Hindlimb muscle (tissue), 1 donor: ENCODE data around the gene DNAAF5. TPM values are rescaled to one million over a fixed set of nuclear protein-coding genes. Genes with fewer than 3 reads are reported as not detected.

Experiments used
- polyA plus RNA-seq: library from polyadenylated mRNA; unstranded; fragments of 120-200 nt; gene quantifications from one replicate; pipeline ENCODE4 v1.2.1, GENCODE V29; 2013; ENCODE audit not compliant: insufficient read length

Gene DNAAF5
- polyA plus RNA-seq, 1 donor: 31.6 TPM

Other genes starting within 250 kb of the DNAAF5 start
- gene PDGFA, start 206.9 kb upstream of the DNAAF5 start, polyA plus RNA-seq: 33.2 TPM
- gene PRKAR1B, start 582 bp downstream of the DNAAF5 start, polyA plus RNA-seq: 35.7 TPM
- 227 TPM for gene SUN1, start 105.8 kb downstream of the DNAAF5 start, polyA plus RNA-seq
- 50.6 TPM for gene GET4, start 149.9 kb downstream of the DNAAF5 start, polyA plus RNA-seq
- gene ADAP1, start 228.0 kb downstream of the DNAAF5 start, polyA plus RNA-seq: 2.1 TPM
- gene COX19, start 248.8 kb downstream of the DNAAF5 start, polyA plus RNA-seq: 13.1 TPM